H1 (cell line): ENCODE measurements around the gene IGFALS. TPM values are rescaled to one million over a fixed set of nuclear protein-coding genes. Genes with fewer than 3 reads are reported as not detected.

Source experiments
- CTCF ChIA-PET: fragments of 300-600 bp; sonication (Branson Sonifier 250); formaldehyde crosslinking; loops from one replicate; lab custom pipeline; 2021; ENCODE audit not compliant: partially characterized antibody; lab: Charles Lee
- POLR2A ChIA-PET: fragments of 300-600 bp; sonication (Branson Sonifier 250); formaldehyde crosslinking; loops from one replicate; lab custom pipeline; 2021; ENCODE audit warnings: inconsistent platforms; ENCODE audit not compliant: partially characterized antibody; lab: Charles Lee
- DNase-seq, 2 experiments: peaks; one replicate each; pipeline versions ENCODE4 v3.0.0 to v3.0.0-alpha.2; 2010 to 2022; ENCODE audit warnings: low spot score in 2 of 2, low read depth in 1 of 2, mixed read lengths in 1 of 2
- FAIRE-seq: peaks from 2 replicates; lab custom pipeline; 2011; peaks lifted over from hg19 to GRCh38; lab: Jason Lieb, UNC
- H2AFZ ChIP-seq: 2 replicates; pipeline ENCODE4 v1.8.1; 2012; ENCODE audit warnings: low read length, inconsistent platforms
- H2AK5ac ChIP-seq: 2 replicates; pipeline ENCODE4 v1.6.1; 2013; ENCODE audit warnings: low read depth, low read length
- H2BK120ac ChIP-seq: replicated peaks from 2 replicates; pipeline ENCODE3; 2013; ENCODE audit warnings: low read depth, low read length, inconsistent platforms
- H2BK12ac ChIP-seq: 2 replicates; pipeline ENCODE4 v1.6.1; 2013; ENCODE audit warnings: low read depth, low read length
- H2BK15ac ChIP-seq: 2 replicates; pipeline ENCODE4 v1.6.1; 2013; ENCODE audit warnings: low read length
- H2BK20ac ChIP-seq: 2 replicates; pipeline ENCODE4 v1.6.1; 2013; ENCODE audit warnings: low read length
- H2BK5ac ChIP-seq: 2 replicates; pipeline ENCODE4 v1.6.1; 2013; ENCODE audit warnings: low read depth, low read length
- H3K14ac ChIP-seq: 2 replicates; pipeline ENCODE4 v1.6.1; 2013; ENCODE audit warnings: inconsistent platforms; ENCODE audit not compliant: insufficient read length
- H3K18ac ChIP-seq: 2 replicates; pipeline ENCODE4 v1.6.1; 2013; ENCODE audit warnings: low read length; ENCODE audit errors: extremely low read depth
- H3K23ac ChIP-seq: 2 replicates; pipeline ENCODE4 v1.6.1; 2013; ENCODE audit warnings: inconsistent platforms; ENCODE audit not compliant: insufficient read length
- H3K23me2 ChIP-seq: 2 replicates; pipeline ENCODE4 v1.6.1; 2013; ENCODE audit warnings: low read depth, low read length
- H3K27ac ChIP-seq: 2 replicates; pipeline ENCODE4 v1.6.1; 2011; ENCODE audit warnings: low read depth, low read length, inconsistent platforms
- H3K27me3 ChIP-seq, 4 experiments: replicated peaks in 1 of 4; 1 replicate in 1 of 4; 2 replicates in 3 of 4; pipeline versions ENCODE4 v1.6.1 to v1.8.1; 2011 to 2013; ENCODE audit warnings: low read length in 3 of 4, mild to moderate bottlenecking in 3 of 4, inconsistent platforms in 2 of 4, mixed read lengths in 2 of 4, moderate library complexity in 1 of 4; ENCODE audit not compliant: control insufficient read depth in 3 of 4, insufficient read depth in 3 of 4; ENCODE audit errors: extremely low read depth in 1 of 4
- H3K36me3 ChIP-seq, 4 experiments: 2 replicates each; pipeline versions ENCODE4 v1.6.1 to v1.8.1; 2011 to 2013; ENCODE audit warnings: mild to moderate bottlenecking in 4 of 4, low read length in 3 of 4, moderate library complexity in 2 of 4, control low read depth in 1 of 4, inconsistent platforms in 1 of 4; ENCODE audit not compliant: insufficient read depth in 4 of 4, control insufficient read depth in 2 of 4
- H3K4ac ChIP-seq: replicated peaks from 2 replicates; pipeline ENCODE3; 2013; ENCODE audit warnings: low read length, low read depth, mixed read lengths, inconsistent platforms; ENCODE audit not compliant: insufficient read length
- H3K4me1 ChIP-seq, 4 experiments: replicated peaks in 1 of 4; 1 replicate in 1 of 4; 2 replicates in 3 of 4; pipeline versions ENCODE4 v1.6.1 to v1.8.1; 2011 to 2013; ENCODE audit warnings: low read length in 3 of 4, inconsistent platforms in 2 of 4, mixed read lengths in 1 of 4; ENCODE audit not compliant: insufficient read depth in 4 of 4, control insufficient read depth in 3 of 4
- H3K4me2 ChIP-seq, 2 experiments: 2 replicates each; pipeline versions ENCODE4 v1.6.1 to v1.8.1; 2011 to 2013; ENCODE audit warnings: low read depth in 2 of 2, low read length in 2 of 2, control low read depth in 1 of 2, inconsistent platforms in 1 of 2, mild to moderate bottlenecking in 1 of 2; ENCODE audit not compliant: insufficient read depth in 1 of 2
- H3K4me3 ChIP-seq, 4 experiments: fragments of 200-600, 300-600 bp in 1 of 4; sonication (generic), shearing (Covaris generic), sonication (Bioruptor Twin) in 1 of 4; 2 replicates each; pipeline versions ENCODE4 v1.5.1 to v1.8.1; 2011 to 2016; ENCODE audit warnings: low read length in 4 of 4, low read depth in 3 of 4, control low read depth in 2 of 4, inconsistent platforms in 2 of 4, mild to moderate bottlenecking in 2 of 4, mixed read lengths in 1 of 4, moderate library complexity in 1 of 4; ENCODE audit not compliant: insufficient read depth in 2 of 4; ENCODE audit errors: extremely low read depth in 1 of 4
- H3K56ac ChIP-seq: replicated peaks from 2 replicates; pipeline ENCODE3; 2013; ENCODE audit warnings: low read depth, mild to moderate bottlenecking, mixed read lengths, low read length, inconsistent platforms; ENCODE audit not compliant: insufficient read length
- H3K79me1 ChIP-seq: 2 replicates; pipeline ENCODE4 v1.6.1; 2013; ENCODE audit warnings: low read depth, low read length, control low read depth
- H3K79me2 ChIP-seq, 2 experiments: 2 replicates each; pipeline versions ENCODE4 v1.6.1 to v1.8.1; 2012 to 2013; ENCODE audit warnings: low read length in 2 of 2, mild to moderate bottlenecking in 2 of 2, inconsistent platforms in 1 of 2; ENCODE audit not compliant: insufficient read depth in 2 of 2, control insufficient read depth in 1 of 2
- H3K9ac ChIP-seq, 4 experiments: replicated peaks in 1 of 4; 1 replicate in 1 of 4; 2 replicates in 3 of 4; pipeline versions ENCODE4 v1.6.1 to v1.8.1; 2011 to 2013; ENCODE audit warnings: low read depth in 3 of 4, low read length in 3 of 4, control low read depth in 2 of 4, mild to moderate bottlenecking in 2 of 4, moderate library complexity in 2 of 4, inconsistent platforms in 1 of 4; ENCODE audit errors: extremely low read depth in 1 of 4
- H3K9me3 ChIP-seq, 2 experiments: 2 replicates each; pipeline versions ENCODE4 v1.6.1 to v1.8.1; 2012 to 2013; ENCODE audit warnings: mild to moderate bottlenecking in 2 of 2, moderate library complexity in 2 of 2, control low read depth in 1 of 2, inconsistent platforms in 1 of 2, low read depth in 1 of 2, low read length in 1 of 2, mixed read lengths in 1 of 2; ENCODE audit not compliant: insufficient read depth in 2 of 2
- H4K20me1 ChIP-seq, 2 experiments: replicated peaks in 1 of 2; 2 replicates each; pipeline versions ENCODE3 to v1.8.1; 2011 to 2013; ENCODE audit warnings: inconsistent platforms in 2 of 2, low read length in 2 of 2, mild to moderate bottlenecking in 1 of 2; ENCODE audit not compliant: insufficient read depth in 2 of 2, control insufficient read depth in 1 of 2
- H4K5ac ChIP-seq: 2 replicates; pipeline ENCODE4 v1.6.1; 2013; ENCODE audit warnings: low read length, low read depth, mixed read lengths, inconsistent platforms; ENCODE audit not compliant: insufficient read length
- H4K8ac ChIP-seq: 2 replicates; pipeline ENCODE4 v1.8.0; 2013; ENCODE audit warnings: mild to moderate bottlenecking, moderate library complexity, low read length, inconsistent platforms; ENCODE audit not compliant: insufficient read depth; ENCODE audit errors: extremely low read depth
- H4K91ac ChIP-seq: replicated peaks from 2 replicates; pipeline ENCODE3; 2013; ENCODE audit warnings: low read length, mixed read lengths, inconsistent platforms; ENCODE audit not compliant: insufficient read length
- POLR2A ChIP-seq, 2 experiments: IDR thresholded peaks; 1 replicate in 1 of 2; 2 replicates in 1 of 2; pipeline ENCODE4 v1.6.1; 2011; ENCODE audit warnings: low read depth in 2 of 2, low read length in 2 of 2, mild to moderate bottlenecking in 2 of 2; ENCODE audit errors: control extremely low read depth in 1 of 2
- POLR2AphosphoS5 ChIP-seq: IDR thresholded peaks from 2 replicates; pipeline ENCODE4 v1.6.1; 2011; ENCODE audit warnings: low read depth, low read length
- WGBS, 2 experiments: shearing (Covaris generic) in 1 of 2; methylation state at CpG; one replicate each; pipeline versions ENCODE4 v1.1.6 to v1.1.7; 2013 to 2015; ENCODE audit warnings: low lambda C conversion rate in 2 of 2, mixed read lengths in 2 of 2, inconsistent platforms in 1 of 2, low coverage in 1 of 2, missing lambda C conversion rate in 1 of 2; ENCODE audit not compliant: insufficient replicate concordance in 2 of 2, insufficient coverage in 1 of 2, insufficient read length in 1 of 2; ENCODE audit errors: extremely low coverage in 1 of 2, missing lambda C conversion rate in 1 of 2; 5-methylcytosine and 5-hydroxymethylcytosine counted together
- polyA plus RNA-seq, 7 experiments: library from polyadenylated mRNA; depleted of rRNA in 3 of 7; stranded (reverse) in 5 of 7; unstranded in 2 of 7; fragments of >200 nt in 5 of 7; fragments of 200-250 nt in 2 of 7; gene quantifications; 1 replicate in 5 of 7; 2 replicates in 1 of 7; 4 replicates in 1 of 7; pipeline versions ENCODE4 v1.2.1 to v1.2.3, GENCODE V29; 2011 to 2013; ENCODE audit warnings: missing spikeins in 2 of 7, mixed read lengths in 2 of 7
- total RNA-seq: library from RNA; stranded (reverse); fragmentation: NEBNext Ultra II Directional; extraction: Animal tissue kit (Norgen Biotek cat#: 25700); gene quantifications from 2 replicates; pipeline ENCODE4 v1.2.1, GENCODE V29; 2021

Gene IGFALS
- total and polyA plus RNA-seq, 2 of the 8 experiments (the other 6 are each of a cell fraction or from before 2014, with no cell fraction given): not detected

- no peak overlapping the region for H4K5ac ChIP-seq
- H3K14ac ChIP-seq: no peak overlapping the region
- H3K56ac ChIP-seq: no peak overlapping the region
- H2BK12ac ChIP-seq: no peak overlapping the region
- H4K91ac ChIP-seq: no peak overlapping the region
- no peak overlapping the region for H2BK5ac ChIP-seq
- CTCF ChIA-PET: interaction anchor here (1.1 to 2.3 kb wide), 2 partner anchors 7 to 12 kb away, joined by 5 to 7 read pairs; partner anchors contain the start of genes NUBP2 and SPSB3
- peaks cover 0 to 23% (median 9%) of the 10 kb centered on the region in 4 experiments; a peak in 5 of 8 replicates for H3K36me3 ChIP-seq
- no peak overlapping the region for H2AK5ac ChIP-seq
- H3K23me2 ChIP-seq: peaks cover 9% of the 10 kb centered on the region
- no peak overlapping the region for H3K9ac ChIP-seq
- 0 out of 2 replicates have a peak overlapping the region, but pooled peaks have one; percentile 20 for H4K8ac ChIP-seq
- peaks cover 7% of the 10 kb centered on the region for H3K79me1 ChIP-seq
- POLR2A ChIA-PET: interaction anchor here (0.6 to 13.5 kb wide), 9 partner anchors 4 to 1356 kb away, joined by 3 to 246 read pairs (median 3); partner anchors contain the start of genes EME2, MRPS34, NME3 and NUBP2
- peaks cover 0 to 7% (median 5%) of the 10 kb centered on the region in 4 experiments; a peak in 5 of 7 replicates for H3K4me1 ChIP-seq
- H2BK15ac ChIP-seq: no peak overlapping the region
- no peak for DNase-seq
- H2BK20ac ChIP-seq: no peak overlapping the region
- WGBS, 2 experiments: 88% methylated on average over 12 of the region's 28 CpGs; no CpG with 5 or more reads in 1 of the 2 experiments
- FAIRE-seq: no peak
- H4K20me1 ChIP-seq: peaks cover 0 to 29% of the 10 kb centered on the region in 2 experiments
- no peaks in the 10 kb centered on the region for H3K9me3 ChIP-seq
- H3K4me3 ChIP-seq: no peak overlapping the region
- no peak overlapping the region for H3K27ac ChIP-seq
- no peak overlapping the region for H2AFZ ChIP-seq
- H3K27me3 ChIP-seq: no peaks in the 10 kb centered on the region
- no peak overlapping the region for H3K4ac ChIP-seq
- H2BK120ac ChIP-seq: no peak overlapping the region
- H3K18ac ChIP-seq: no peak overlapping the region
- no peak overlapping the region for H3K23ac ChIP-seq
- H3K4me2 ChIP-seq: no peak overlapping the region
- H3K79me2 ChIP-seq: peaks cover 0 to 15% of the 10 kb centered on the region in 2 experiments; a peak in 1 of 4 replicates
- peak; percentile 43; the same call in 1 of the 2 replicates for TF ChIP-seq POLR2AphosphoS5
- peak in 1 of 2 experiments; percentile 7; a peak in 1 of 3 replicates for TF ChIP-seq POLR2A (IDR thresholded peaks at IDR 0.05; ENCODE audit: control extremely low read depth in 1 of 2, low read depth in 2 of 2, low read length in 2 of 2)
Observed at GRCh38 chr16:1775846-1776671, 17.4 kb downstream of the IGFALS start.
